Germinal center (tissue), 1 donor: ENCODE data around the gene NDRG2.
A peak's percentile ranks its signal among the peaks of the same experiment; 100 is the strongest.

Experiments
- DNase-seq: peaks from one replicate; pipeline ENCODE4 v3.0.0; 2012; ENCODE audit warnings: mixed read lengths, low spot score

Gene NDRG2

GRCh38 chr14:21024585-21025370, at the start of gene NDRG2:
TSS of gene NDRG2 (minus strand) at chr14:21025061. CDS start at chr14:21023315, 1,746 bp downstream.
- DNase-seq, result peak; percentile 72

GRCh38 chr14:21073921-21074320, 49.1 kb upstream of the NDRG2 start:
- no peak for DNase-seq

- no peak for DNase-seq
Measured at GRCh38 chr14:21072781-21073339, 48.0 kb upstream of the NDRG2 start.

- DNase-seq, result no peak
Measured at GRCh38 chr14:21072031-21072473, 47.2 kb upstream of the NDRG2 start.

- DNase-seq, result peak; percentile 79
Measured at GRCh38 chr14:21071225-21072030, 46.6 kb upstream of the NDRG2 start.

GRCh38 chr14:21070610-21071224, 45.9 kb upstream of the NDRG2 start:
- DNase-seq, result peak; percentile 26

- DNase-seq, result peak; percentile 30
Measured at GRCh38 chr14:21070083-21070609, 45.3 kb upstream of the NDRG2 start, which contains the start of gene ARHGEF40. TSS of gene ARHGEF40 (plus strand) at chr14:21070304. CDS start at chr14:21070397, 93 bp downstream.

- no peak for DNase-seq
Measured at GRCh38 chr14:21069388-21070082, 44.7 kb upstream of the NDRG2 start.

GRCh38 chr14:21068521-21069387, 43.9 kb upstream of the NDRG2 start:
- DNase-seq, result peak; percentile 59

GRCh38 chr14:21066882-21067502, 42.1 kb upstream of the NDRG2 start:
- no peak for DNase-seq

- DNase-seq, result no peak
Measured at GRCh38 chr14:21063479-21063878, 38.6 kb upstream of the NDRG2 start.

- no peak for DNase-seq
Measured at GRCh38 chr14:21061347-21061668, 36.4 kb upstream of the NDRG2 start.

- no peak for DNase-seq
Measured at GRCh38 chr14:21060614-21061346, 35.9 kb upstream of the NDRG2 start.

- DNase-seq, result no peak
Measured at GRCh38 chr14:21059842-21060613, 35.2 kb upstream of the NDRG2 start.

GRCh38 chr14:21058903-21059302, 34.0 kb upstream of the NDRG2 start:
- DNase-seq, result no peak

GRCh38 chr14:21057803-21058675, 33.2 kb upstream of the NDRG2 start, which contains the start of gene RNASE8:
TSS of gene RNASE8 (plus strand) at chr14:21057822. CDS start at chr14:21057893, 71 bp downstream.
- DNase-seq, result no peak

GRCh38 chr14:21056520-21057163, 31.8 kb upstream of the NDRG2 start:
- DNase-seq, result no peak
